Measurements from ENCODE around the gene MYOC.
A peak's percentile ranks its signal among the peaks of the same experiment; 100 is the strongest.
"Not testable (repeated sequence)": the region's sequence is repeated elsewhere in the genome, so short reads cannot be mapped to it uniquely, and the experiment has no call there.

MYOC gene

DNA sequence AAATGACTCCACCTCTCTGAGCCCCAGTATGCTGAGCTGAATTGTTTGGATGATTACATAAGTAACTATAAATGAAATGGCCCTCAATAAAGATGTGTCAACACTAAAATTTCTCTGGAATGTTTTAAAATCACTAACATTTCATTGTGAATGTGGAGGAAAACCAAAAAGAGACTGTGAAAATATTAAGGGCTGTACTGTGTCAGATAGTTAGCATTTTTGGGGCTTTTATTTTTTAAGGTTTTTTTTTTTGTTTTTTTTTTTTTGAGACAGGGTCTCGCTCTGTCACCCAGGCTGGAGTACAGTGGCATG lies 6.3 kb downstream of the MYOC start:
- no peak for DNase-seq

DNA sequence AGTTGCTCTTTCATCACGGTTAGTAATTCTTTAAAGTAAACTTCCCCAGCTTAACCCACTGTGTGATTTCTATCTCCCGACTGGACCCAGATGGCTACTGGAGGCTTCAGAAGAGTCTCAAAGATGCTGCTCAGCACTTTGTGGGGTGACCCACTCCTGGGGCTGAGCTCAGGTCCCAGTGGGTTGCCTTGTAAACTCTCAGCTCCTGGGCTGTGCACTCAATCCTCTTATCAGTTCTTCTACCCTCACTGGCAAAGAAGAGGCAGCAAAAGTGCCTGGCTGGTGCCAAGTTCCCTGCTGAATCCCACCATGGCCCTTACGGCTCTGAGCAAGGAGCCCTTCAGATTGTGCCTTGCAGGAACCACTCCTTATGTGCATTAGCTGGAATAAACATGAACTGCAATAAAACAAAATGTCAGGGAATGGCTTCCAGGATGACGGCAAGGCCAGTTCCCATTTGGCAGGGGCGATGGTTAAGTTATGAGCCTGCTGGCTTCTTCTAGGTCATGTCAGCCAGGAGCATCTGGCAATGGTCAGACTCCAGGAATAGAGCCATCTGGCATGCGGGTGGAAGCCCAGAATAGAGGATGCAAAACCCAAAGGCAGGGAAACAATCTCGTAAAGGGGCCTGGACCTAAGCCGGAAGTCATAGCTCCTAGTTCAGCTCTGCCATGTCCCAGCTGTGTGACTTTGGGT lies 6.8 kb downstream of the MYOC start:
- no peak for DNase-seq

DNA sequence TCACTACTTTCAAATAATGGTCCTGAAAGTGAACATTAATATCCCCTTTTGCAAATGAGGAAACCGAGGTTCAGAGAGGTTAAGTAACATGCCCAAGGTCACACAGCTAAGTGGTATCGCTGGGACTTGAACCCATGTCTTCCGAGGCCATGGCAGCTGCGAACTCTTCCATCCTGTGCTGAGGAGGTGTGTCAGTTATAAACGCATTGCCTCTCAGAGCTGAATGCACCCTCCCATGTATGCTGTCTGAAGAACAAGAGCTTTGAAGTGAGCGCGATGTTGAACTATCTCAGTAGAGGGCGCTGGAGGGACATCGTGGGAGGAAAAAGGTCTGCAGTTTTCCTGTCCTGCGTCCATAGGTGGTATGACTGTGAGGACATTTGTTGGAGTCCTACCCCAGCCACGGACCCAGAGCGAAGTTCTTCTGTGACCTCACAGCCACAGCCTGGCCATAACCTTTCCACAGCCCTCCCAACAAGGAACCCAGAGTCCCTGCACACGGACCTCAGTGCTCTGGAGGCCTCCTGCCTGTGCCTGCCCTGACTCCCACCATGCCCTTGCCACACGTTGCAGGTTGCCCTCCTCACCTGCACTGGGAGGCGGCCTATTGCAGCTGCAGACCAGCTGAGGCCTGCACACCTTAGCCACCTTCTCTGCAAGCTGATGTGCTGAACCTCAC lies 7.5 kb downstream of the MYOC start:
- peak; percentile 47 to 51 for DNase-seq

DNA sequence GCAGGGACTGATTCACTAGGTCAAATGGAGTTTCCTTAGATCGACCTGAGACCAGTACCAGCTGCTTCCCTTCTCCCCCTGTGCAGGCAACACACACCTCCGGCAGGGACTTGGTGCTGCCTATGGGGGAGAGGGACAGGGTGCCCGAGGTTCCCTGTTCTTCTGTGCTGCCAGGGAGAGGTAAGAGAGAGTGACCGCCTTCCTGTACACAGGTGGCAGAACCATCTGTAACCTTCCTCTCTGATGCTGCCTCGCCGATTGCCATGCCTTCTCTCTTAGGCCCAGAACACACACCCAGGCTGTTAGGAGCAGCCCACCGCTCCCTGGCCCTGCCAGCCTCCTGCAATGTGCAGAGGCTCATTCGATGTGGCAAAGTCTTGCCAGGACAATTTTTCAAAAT lies 9.3 kb downstream of the MYOC start:
- no peak for DNase-seq

DNA sequence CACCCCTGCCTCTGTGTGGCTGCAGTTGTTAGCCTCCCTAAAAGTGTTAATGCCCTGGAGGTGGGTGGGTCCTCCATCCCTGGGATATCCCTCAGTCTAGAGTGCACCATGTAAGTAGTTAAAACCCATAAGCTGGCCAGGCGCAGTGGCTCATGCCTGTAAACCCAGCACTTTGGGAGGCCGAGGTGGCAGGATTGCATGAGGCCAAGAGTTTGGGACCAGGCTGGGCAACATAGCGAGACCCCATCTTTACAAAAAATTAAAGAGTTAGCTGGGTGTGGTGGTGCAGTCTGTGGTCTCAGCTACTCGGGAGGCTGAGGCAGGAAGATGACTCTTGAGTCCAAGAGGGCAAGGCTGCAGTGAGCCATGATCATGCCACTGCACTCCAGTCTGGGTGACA lies 10.3 kb downstream of the MYOC start:
- DNase-seq: no peak

DNA sequence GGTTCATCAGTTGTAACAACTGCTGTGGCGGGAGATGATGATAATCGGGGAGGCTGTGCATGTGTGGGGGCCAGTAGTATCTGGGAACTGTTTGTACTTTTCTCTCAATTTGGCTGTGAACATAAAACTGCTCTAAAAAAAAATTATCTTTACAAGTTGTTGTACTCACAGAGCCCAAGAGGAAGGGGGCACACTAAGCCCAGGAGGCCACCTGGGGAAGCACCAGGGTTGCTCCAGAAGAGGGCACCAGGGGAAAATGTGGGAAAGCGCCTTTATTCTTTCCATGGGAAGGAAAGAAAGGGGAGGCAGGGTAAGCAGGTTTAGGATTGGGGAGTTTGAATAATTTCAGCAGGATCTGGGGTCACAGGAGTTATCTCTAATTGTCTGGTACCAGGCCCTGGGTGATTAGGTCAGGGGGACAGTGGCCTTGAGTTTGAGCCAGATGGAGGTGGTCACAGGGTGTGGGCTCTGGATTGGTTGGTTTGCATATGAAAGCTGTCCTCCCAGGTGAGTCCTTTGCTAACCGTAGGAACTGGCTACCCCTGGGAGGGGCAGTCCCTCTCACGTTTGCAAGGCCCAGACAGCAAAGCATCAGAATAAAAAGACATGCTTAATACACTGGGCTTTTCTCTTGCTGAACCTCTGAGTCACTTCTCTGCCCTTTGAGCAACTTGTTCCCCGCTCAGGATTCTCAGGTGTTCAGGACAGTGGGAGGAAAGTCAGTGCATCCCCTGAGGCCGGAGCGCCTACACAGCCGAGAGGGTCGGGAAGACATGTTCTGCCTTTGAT lies 11.2 kb downstream of the MYOC start:
- DNase-seq: no peak

DNA sequence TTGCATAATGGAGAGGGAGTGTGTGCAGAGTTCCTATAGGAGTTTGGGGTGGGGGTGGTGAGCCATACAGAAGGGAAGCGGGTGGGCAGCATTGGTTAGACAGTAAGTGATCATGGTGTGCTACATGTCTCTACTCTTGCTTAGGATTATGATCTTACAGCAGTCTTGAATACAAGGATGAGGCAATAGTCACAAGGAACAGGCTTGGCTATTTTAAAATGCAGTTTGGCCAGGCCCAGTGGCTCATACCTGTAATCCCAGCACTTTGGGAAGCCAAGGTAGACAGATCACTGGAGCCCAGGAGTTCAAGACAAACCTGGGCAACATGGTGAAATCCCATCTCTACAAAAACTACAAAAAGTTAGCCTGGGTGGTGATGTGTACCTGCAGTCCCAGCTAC lies 12.3 kb downstream of the MYOC start:
- no peak for DNase-seq

DNA sequence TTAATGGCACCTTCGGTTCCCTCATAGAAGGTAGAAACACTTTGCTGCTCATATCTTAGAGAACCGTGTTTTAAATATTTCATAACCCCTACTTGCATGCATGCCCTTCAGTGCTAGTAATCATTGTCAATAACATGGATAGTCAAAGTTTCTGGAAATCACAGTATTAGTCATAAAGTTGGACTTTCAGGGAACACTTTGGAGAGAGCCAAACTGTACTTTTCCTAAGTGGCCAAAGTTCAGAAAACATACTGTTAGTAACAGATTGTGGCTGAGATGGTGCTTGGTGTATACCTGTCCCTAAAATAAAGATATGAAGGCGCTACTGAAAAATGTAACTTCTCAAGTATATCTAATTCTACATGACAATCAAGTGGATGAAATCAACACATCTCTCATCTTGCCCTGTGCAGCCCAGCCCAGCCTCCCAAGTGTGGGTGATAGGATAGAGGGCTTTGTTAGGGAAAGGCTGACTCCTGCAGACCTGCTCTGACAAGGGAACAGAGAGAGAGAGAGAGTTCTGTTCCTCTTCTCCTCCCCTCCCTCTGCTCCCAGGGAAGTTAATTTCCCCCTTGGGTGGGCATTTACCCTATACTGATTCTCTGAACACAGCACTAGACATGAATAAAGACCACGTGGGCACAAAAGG lies 14.4 kb downstream of the MYOC start:
- no peak for DNase-seq

DNA sequence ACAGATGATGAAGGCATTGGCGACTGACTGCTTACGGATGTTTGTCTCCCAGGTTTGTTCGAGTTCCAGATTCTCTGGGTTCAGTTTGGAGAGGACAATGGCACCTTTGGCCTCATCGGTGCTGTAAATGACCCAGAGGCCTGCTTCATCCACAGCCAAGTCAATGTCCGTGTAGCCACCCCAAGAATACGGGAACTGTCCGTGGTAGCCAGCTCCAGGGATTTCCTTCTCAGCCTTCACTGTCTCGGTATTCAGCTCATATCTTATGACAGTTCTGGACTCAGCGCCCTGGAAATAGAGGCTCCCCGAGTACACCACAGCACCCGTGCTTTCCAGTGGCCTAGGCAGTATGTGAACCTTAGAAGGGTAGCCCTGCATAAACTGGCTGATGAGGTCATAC lies 16.3 kb downstream of the MYOC start:
- no peak for DNase-seq

DNA sequence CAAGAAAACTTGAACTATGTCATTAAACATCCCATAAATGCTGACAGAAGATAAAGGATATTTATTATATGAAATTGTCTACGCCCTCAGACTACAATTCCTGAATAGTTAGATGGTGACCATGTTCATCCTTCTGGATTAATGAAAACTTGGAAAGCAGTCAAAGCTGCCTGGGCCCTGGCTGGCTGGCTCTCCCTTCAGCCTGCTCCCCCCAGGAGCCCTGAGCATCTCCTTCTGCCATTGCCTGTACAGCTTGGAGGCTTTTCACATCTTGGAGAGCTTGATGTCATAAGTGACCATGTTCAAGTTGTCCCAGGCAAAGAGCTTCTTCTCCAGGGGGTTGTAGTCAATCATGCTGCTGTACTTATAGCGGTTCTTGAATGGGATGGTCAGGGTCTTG lies 16.8 kb downstream of the MYOC start:
- DNase-seq: no peak

DNA sequence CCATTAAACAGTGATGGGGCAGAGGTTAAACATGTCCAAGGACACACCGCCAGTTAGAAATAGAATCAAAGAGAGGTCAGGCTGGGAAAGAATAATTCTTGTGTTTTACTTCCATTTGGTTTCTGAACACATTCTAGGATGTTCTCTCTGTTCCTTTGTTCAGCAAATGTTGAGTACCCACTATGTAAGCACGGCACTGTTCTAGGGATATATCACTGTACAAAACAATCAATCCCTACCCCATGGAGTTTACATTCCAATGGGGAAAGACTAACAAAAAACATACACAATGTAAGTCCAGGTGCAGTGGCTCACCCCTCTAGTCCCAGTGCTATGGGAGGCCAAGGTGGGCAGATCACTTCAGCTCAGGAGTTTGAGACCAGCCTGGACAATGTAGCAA lies 24.3 kb downstream of the MYOC start:
- no peak for DNase-seq

DNA sequence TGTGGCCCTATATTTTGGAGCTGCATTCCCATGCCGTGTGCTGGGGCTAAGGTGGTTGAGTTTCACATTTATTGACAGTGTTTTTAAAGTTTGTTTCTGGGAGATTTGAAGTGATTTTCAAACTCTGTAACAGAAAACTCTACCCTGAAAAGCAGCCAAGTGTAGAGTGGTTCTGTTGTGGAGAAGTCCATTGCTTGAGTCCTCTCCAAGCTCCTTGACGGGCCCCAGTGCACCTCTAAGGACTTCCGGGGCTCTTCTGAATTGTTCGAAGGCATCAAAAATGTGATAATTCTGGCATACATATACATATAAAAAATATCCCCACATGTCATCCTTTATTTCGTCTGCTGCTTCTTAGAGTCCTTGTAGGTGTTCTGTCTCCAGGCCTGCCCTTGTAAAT lies 25.5 kb downstream of the MYOC start:
- no peak for DNase-seq

DNA sequence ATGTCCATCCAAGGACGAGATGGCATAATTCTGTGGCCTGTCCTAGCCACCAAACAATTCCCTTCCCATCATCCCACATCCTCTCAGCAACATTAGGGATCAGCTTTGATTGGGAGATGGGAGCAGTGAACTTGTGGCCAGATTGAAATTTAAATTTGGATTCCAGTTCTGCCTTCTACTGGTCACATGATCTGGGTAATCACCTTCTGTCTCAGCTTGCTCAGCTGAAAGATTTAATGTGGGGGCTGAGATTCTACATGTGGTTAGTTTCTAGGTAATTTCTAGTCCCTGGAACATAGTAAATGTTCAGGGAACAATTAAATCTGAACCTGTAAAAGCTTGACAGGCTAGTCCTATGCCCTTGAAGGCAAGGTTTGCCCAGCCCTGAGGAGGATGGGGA lies 27.3 kb downstream of the MYOC start:
- DNase-seq: no peak

DNA sequence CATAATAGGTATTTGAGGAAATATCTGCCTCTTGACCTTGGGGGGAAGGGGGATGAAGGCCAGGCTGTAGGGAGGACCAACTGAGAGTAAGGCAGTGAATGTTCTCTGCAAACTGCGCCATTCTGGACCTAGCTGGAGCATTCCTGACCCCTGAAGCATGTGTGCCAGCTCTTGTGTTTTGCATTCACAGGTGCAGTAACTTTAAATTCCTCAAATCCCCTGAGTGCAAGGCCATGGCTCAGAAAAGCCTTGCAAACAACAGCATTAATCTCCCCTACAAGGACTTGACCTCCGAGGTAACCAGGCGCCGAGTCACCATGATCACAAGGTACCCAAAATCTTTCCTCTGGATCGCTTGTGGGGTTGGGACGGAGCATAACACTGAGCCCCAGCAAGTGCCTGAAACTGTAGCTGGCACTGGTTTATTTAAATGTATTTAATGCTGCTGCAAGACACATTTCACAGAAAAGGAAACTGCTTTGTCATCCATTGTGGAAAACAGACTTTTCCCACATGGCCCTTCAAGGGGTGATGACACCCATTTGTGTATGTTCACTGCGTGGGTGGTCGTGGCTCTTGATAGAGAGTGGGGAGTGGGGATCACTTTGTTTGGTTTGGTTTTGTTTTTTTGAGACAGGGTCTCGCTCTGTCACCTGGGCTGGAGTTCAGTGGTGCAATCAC lies 28.7 kb downstream of the MYOC start:
- no peak for DNase-seq

DNA sequence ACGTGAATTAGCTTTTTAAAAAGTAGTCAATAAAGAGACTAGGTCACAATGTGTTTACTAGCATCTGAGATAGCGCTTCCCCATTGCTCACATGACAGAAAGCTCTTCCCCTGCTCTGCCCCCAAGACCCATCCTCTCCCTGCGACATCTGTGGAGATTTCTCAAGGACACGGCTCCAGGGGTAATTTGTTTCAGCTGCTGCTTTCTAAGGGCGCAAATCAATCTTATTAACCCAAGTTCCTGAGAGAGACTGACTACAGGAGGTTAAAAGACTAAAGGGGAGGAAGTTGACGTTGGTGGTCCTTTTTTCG lies 30.4 kb downstream of the MYOC start, which contains the start of gene MYOCOS:
TSS of gene MYOCOS (plus strand) at position 92 of the 311 bp plus-strand sequence. CDS start 1,641 bp downstream, outside the sequence.
- no peak for DNase-seq

DNA sequence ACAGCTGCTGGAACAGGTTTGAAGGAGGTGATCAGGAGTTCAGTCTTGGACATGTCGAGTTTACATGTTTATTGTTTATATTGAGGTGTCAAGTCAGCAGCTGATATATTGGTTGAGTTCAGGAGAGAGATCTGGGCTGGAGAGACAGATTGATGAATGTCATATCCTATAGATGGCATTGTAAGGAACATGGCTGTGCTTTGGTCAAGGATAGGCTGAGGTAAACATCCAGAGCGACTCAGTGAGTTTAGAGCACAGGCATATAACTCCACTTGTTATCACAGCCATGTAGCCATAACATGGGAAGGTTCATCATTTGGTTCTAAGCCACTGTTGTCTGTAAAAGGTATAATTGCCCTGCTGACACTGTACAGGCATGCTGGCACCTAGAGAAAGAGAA lies 35.9 kb downstream of the MYOC start:
- DNase-seq: no peak

DNA sequence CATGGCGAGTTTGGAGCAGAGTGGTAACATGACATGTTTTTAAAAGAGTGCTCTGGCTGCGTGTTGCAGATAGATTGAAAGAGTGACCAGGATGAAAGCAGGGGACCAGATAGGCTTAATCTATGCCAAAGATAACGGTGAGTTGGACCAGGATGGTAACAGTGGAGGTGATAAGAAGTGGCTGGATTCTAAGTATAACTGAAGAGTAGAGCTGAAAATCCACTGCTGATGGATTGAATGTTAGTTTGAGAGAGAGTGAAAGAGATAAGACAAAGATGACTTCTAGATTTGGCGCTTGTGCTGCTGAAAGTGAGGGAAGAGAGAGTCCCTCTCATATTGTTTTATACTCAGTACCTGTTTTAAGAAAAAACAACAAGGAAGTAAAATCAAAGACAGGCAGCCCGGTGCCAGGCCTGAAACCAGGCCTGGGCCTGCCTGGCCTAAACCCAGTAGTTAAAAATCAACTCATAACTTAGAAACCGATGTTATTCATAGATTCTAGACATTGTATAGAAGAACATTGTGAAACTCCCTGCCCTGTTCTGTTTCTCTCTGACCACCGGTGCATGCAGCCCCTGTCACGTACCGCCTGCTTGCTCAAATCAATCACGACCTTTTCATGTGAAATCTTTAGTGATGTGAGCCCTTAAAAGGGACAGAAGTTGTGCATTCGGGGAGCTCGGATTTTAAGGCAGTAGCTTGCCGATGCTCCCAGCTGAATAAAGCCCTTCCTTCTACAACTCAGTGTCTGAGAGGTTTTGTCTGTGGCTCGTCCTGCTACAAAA lies 37.2 kb downstream of the MYOC start:
- DNase-seq: not testable (repeated sequence)

DNA sequence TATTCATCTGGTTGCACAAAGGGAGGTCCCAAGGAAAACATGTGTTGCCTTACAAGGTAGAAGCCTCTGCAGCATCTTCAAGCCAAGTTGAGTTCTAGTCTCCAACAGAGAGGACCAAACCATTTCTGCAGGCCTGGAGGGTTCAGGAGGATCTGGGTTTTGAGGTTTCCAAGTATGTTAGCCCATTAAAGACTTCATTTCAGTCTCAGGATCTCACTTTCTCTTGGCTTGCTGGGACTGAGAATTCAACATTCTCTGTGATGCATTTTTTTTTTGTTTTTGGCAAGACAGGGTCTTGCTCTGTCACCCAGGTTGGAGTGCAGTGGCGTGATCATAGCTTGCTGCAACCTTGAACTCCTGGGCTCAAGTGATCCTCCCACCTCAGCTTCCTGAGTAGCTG lies 39.2 kb downstream of the MYOC start:
- DNase-seq: no peak

DNA sequence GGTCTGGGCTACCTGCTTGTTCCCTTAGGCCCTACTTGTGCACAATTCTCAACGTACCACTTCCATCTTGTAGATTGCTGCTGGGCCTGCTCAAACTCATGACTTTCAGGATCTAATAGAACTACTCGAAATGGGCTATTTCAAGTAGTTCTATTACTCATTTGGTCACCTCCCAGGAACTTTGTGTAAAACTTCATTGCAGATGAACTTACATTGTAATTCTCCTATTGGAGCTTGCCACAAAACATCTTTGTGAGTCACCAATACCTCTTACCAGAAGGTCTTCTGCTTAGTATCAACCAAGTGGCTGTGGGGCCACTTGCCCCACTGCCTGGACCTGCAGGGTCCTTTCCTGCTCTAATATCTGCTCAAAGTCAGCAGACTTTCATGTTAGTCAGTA lies 41.2 kb downstream of the MYOC start:
- DNase-seq: no peak

DNA sequence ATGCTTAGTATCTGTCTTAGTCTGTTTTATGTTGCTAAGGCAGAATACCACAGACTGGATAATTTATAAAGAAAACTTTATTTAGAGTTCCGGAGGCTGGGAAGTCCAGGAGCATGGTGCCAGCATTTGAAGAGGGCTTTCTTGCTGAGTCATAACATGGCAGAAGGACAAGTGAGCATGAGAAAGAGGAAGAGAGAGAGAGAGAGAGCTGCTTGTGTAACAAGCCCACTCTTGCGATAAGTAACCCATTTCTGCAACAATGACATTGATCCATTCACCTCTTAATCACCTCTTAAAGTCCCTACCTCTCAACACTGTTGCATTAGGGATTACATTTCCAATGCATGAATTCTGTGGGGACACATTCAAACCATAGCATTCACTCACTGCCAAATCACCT lies 42.1 kb downstream of the MYOC start:
- no peak for DNase-seq

DNA sequence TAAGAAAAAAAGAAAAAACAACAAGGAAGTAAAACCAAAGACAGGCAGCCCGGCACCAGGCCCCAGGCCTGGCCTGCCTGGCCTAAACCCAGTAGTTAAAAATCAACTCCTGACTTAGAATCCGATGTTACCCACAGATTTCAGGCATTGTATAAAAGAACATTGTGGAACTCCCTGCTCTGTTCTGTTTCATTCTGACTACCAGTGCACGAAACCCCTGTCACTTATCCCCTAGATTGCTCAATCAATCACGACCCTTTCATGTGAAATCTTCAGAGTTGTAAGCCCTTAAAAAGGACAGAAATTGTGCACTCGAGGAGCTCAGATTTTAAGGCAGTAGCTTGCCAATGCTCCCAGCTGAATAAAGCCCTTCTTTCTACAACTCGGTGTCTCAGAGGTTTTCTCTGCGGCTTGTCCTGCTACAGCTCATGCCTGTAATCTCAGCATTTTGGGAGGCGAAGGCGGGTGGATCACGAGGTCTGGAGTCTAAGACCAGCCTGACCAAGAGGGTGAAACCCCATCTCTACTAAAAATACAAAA lies 46.0 kb downstream of the MYOC start:
- DNase-seq: no peak

DNA sequence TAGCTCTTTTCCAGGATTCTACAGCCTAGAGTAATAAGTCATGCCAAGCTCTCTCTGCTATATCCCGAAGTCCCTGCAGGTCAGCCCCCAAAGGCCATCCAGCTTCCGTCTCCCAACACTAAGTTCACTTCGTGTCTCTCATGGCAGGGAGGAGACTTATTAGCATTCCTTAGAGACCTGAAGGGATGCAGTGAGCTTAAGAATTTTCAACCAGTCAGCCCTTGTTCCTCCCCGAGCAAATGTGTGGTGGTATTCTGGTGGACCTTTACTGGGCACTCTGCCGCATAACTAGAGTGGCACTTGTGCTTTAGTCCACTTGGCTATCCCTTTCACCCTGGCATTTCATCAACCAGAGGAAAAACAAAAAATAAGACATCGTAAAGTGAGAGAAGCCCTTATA lies 49.4 kb downstream of the MYOC start:
- DNase-seq: not testable (repeated sequence)

All from activated CD4-positive, alpha-beta T cell treated with anti-CD3 and anti-CD28 coated beads, Interleukin-2, amount 50 U/mL, for 4 hours (primary cell).